Gastrocnemius medialis (tissue), 4 donors: ENCODE measurements around the gene USH2A. TPM values are rescaled to one million over a fixed set of nuclear protein-coding genes. Genes with fewer than 3 reads are reported as not detected.

Experiments
- ATAC-seq, 2 donors: fragments of 150-250 bp; one replicate each; pipeline ENCODE4 v1.9.1; 2016
- DNase-seq, 2 donors: peaks; one replicate each; pipeline ENCODE4 v3.0.0-alpha.2; 2019
- H3K27ac ChIP-seq, 4 donors: fragments of 200-600 bp; sonication (generic); 1 replicate in 1 of 4; 2 replicates in 3 of 4; pipeline ENCODE4 v1.5.1; 2016 to 2018; ENCODE audit warnings: mild to moderate bottlenecking in 2 of 4, moderate library complexity in 1 of 4
- H3K27me3 ChIP-seq, 3 donors: fragments of 200-600 bp; sonication (generic) in 2 of 3; 1 replicate in 1 of 3; 2 replicates in 2 of 3; pipeline versions ENCODE4 v1.5.1 to v1.6.0; 2016 to 2019; ENCODE audit warnings: mild to moderate bottlenecking in 1 of 3, moderate library complexity in 1 of 3
- H3K36me3 ChIP-seq, 2 donors: fragments of 200-600 bp; sonication (generic) in 1 of 2; one replicate each; pipeline ENCODE4 v1.5.1; 2017 to 2018
- H3K4me1 ChIP-seq, 2 donors: fragments of 200-600 bp; sonication (generic) in 1 of 2; one replicate each; pipeline ENCODE4 v1.5.1; 2016 to 2017; ENCODE audit warnings: mild to moderate bottlenecking in 2 of 2
- H3K4me3 ChIP-seq, 4 donors: fragments of 200-600 bp; sonication (generic) in 3 of 4; 1 replicate in 1 of 4; 2 replicates in 3 of 4; pipeline ENCODE4 v1.5.1; 2016 to 2019; ENCODE audit warnings: mild to moderate bottlenecking in 2 of 4
- H3K9me3 ChIP-seq, 3 donors: fragments of 200-600 bp; sonication (generic) in 2 of 3; 1 replicate in 1 of 3; 2 replicates in 2 of 3; pipeline ENCODE4 v1.5.1; 2016 to 2019
- CTCF ChIP-seq, 5 experiments: fragments of 450-650 bp in 3 of 5; fragments of 200-600 bp in 2 of 5; sonication (generic) in 2 of 5; IDR thresholded peaks in 4 of 5; conservative IDR thresholded peaks in 1 of 5; 1 replicate in 4 of 5; 2 replicates in 1 of 5; pipeline ENCODE4 v1.5.1; 2016 to 2019; ENCODE audit warnings: antibody characterized with exemption in 5 of 5, mild to moderate bottlenecking in 3 of 5, moderate library complexity in 3 of 5
- POLR2A ChIP-seq, 2 donors: fragments of 450-650 bp; IDR thresholded peaks; one replicate each; pipeline ENCODE4 v1.6.1; 2017; ENCODE audit warnings: antibody characterized with exemption in 2 of 2, mild to moderate bottlenecking in 2 of 2, moderate library complexity in 2 of 2
- in situ Hi-C, 4 donors: fragments of 200-750 bp; cut with MboI; loops; one replicate each; pipeline versions ENCODE4 v1.15.0 to v1.8.0; 2017; ENCODE audit warnings: low sequenced_read_pairs in 4 of 4
- intact Hi-C: fragments of 100-400 bp; cut with DNase I; formaldehyde crosslinking; loops from one replicate; pipeline ENCODE4 v1.15.1; 2023; ENCODE audit warnings: low total_unique reads
- total RNA-seq, 4 donors: library from RNA; depleted of rRNA; stranded (reverse); fragments of >200 nt; gene quantifications; one replicate each; pipeline versions ENCODE4 v1.1.0 to v1.2.3, GENCODE V29; 2016

Gene USH2A
- total RNA-seq, 4 donors from 2014 or later = 0.02 TPM; not detected in 3

- intact Hi-C loops = no loop called here
- in situ Hi-C loops = no loop called here
- no peak for ATAC-seq
Measured at GRCh38 chr1:216224233-216224632, 199.0 kb downstream of the USH2A start.

DNA sequence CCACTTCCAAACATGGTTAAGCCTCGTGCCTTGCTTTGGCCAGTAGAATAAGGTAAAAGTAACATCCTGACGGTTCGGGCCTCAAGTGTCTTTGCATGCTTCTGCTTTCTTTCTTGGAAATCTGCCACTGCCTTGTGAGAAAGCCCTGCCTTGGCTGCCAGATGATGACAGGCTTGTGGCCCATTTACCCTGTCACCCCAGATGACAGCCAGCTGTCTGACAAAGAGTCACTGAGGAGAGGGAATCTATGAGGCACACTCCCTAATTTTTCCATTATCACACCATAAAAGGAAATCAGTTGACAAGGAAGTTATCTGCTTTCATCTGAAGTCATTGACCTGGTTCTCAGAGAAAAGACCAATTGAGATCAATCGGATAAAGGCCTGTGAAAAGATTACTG, 199.8 kb downstream of the USH2A start:
- H3K9me3 ChIP-seq = no peaks in the 10 kb centered on the region
- TF ChIP-seq POLR2A (IDR thresholded peaks at IDR 0.05) (no peak), CTCF (IDR thresholded peaks at IDR 0.05 in 4 of 5, conservative IDR thresholded peaks at IDR 0.05 in 1 of 5) (no peak)
- ATAC-seq (no peak), DNase-seq (no peak)
- no peaks in the 10 kb centered on the region for H3K36me3 ChIP-seq
- no peak overlapping the region for H3K4me3 ChIP-seq
- H3K4me1 ChIP-seq = no peaks in the 10 kb centered on the region
- no peaks in the 10 kb centered on the region for H3K27me3 ChIP-seq
- intact Hi-C loops = no loop called here
- in situ Hi-C loops = no loop called here
- no peak overlapping the region for H3K27ac ChIP-seq

More at GRCh38 chr1:216224233-216224632, 199.0 kb downstream of the USH2A start:
- Histone ChIP-seq H3K27ac (no peak overlapping the region), H3K36me3 (no peaks in the 10 kb centered on the region), H3K9me3 (no peaks in the 10 kb centered on the region), H3K4me1 (no peaks in the 10 kb centered on the region), H3K27me3 (no peaks in the 10 kb centered on the region), H3K4me3 (no peak overlapping the region)
- TF ChIP-seq POLR2A (IDR thresholded peaks at IDR 0.05) = no peak
- no peak for TF ChIP-seq CTCF (IDR thresholded peaks at IDR 0.05 in 4 of 5, conservative IDR thresholded peaks at IDR 0.05 in 1 of 5)
- no peak for DNase-seq

DNA sequence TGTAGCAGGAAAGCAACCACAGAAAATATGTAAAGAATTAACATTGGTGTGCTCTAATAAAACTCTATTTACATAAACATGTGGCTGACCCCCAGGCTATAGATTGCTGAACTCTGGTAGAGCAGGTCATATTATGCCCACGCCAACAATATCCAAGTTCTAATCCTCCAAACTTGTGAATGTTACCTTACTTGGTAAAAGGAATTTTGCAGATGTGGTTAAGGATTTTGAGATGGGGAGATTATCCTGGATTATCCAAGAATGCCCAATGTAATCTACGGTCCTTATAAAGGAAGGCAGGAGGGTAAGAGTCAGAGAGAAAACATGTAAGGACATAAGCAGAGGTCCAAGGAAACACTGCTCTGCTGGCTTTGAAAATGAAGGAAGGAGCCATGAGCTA, 201.0 kb downstream of the USH2A start:
- Histone ChIP-seq H3K36me3 (no peaks in the 10 kb centered on the region), H3K27ac (no peak overlapping the region), H3K9me3 (no peaks in the 10 kb centered on the region), H3K27me3 (no peaks in the 10 kb centered on the region), H3K4me3 (no peak overlapping the region), H3K4me1 (no peaks in the 10 kb centered on the region)
- in situ Hi-C loops = no loop called here
- DNase-seq (no peak), ATAC-seq (no peak)
- intact Hi-C loops = no loop called here
- TF ChIP-seq POLR2A (IDR thresholded peaks at IDR 0.05) = no peak
- no peak for TF ChIP-seq CTCF (IDR thresholded peaks at IDR 0.05 in 4 of 5, conservative IDR thresholded peaks at IDR 0.05 in 1 of 5)

- no peaks in the 10 kb centered on the region for H3K9me3 ChIP-seq
- in situ Hi-C loops = no loop called here
- H3K27me3 ChIP-seq = no peaks in the 10 kb centered on the region
- H3K4me1 ChIP-seq = no peaks in the 10 kb centered on the region
- ATAC-seq (peak; percentile 66 to 88), DNase-seq (no peak)
- intact Hi-C loops = no loop called here
- TF ChIP-seq POLR2A (IDR thresholded peaks at IDR 0.05) (no peak), CTCF (IDR thresholded peaks at IDR 0.05 in 4 of 5, conservative IDR thresholded peaks at IDR 0.05 in 1 of 5) (peak in 2 of 5 experiments; percentile 27 to 54)
- peak overlapping the region; percentile 43 to 63 (median 54) for H3K4me3 ChIP-seq
- H3K36me3 ChIP-seq = no peaks in the 10 kb centered on the region
- no peak overlapping the region for H3K27ac ChIP-seq
Measured at GRCh38 chr1:216221260-216221700, 202.0 kb downstream of the USH2A start.

DNA sequence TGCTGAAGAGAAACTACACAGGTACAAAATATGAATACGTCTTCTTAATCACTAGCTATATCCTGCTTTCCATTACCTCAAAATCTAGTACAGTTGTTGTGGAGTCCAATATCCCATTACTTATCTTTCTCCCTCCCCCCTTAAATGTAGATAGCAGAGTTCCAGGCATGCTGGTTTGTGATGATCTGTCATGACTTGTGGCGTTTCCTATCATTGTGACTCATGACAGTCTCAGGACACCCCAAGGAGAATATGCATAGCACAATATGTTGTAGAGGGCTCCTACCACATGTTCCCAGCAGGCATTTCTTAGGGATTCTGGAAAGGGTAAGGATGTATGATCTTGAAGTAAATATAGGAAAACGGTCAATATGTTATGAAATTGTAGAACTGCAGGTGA, 206.9 kb downstream of the USH2A start:
- in situ Hi-C loops = no loop called here
- no peaks in the 10 kb centered on the region for H3K36me3 ChIP-seq
- no peaks in the 10 kb centered on the region for H3K9me3 ChIP-seq

More for the DNA sequence above, 206.9 kb downstream of the USH2A start:
- Histone ChIP-seq H3K4me1 (no peaks in the 10 kb centered on the region), H3K4me3 (no peak overlapping the region), H3K27me3 (no peaks in the 10 kb centered on the region), H3K27ac (no peak overlapping the region)
- no peak for ATAC-seq
- TF ChIP-seq CTCF (IDR thresholded peaks at IDR 0.05 in 4 of 5, conservative IDR thresholded peaks at IDR 0.05 in 1 of 5) (no peak), POLR2A (IDR thresholded peaks at IDR 0.05) (no peak)
- no peak for DNase-seq
- intact Hi-C loops = no loop called here
